ENCODE data around the gene PCDHB7. TPM values are rescaled to one million over a fixed set of nuclear protein-coding genes. Genes with fewer than 3 reads are reported as not detected.
"Not testable (repeated sequence)": the region's sequence is repeated elsewhere in the genome, so short reads cannot be mapped to it uniquely, and the experiment has no call there.

PCDHB7 gene
- total RNA-seq, 1 experiment from 2014 or later: not detected

GRCh38 chr5:141201646-141202045 is 29.2 kb downstream of the PCDHB7 start:
- RAD21 ChIA-PET (ENCODE audit: low non-redundant PET in 1 of 2, low total read pairs in 2 of 2, uncharacterized antibody in 2 of 2, unreplicated experiment in 2 of 2); H3K79me2 ChIP-seq (ENCODE audit: insufficient read depth, low read length); ATAC-seq; H4K20me1 ChIP-seq (ENCODE audit: insufficient read depth); POLR2A ChIA-PET; H3K36me3 ChIP-seq (ENCODE audit: control insufficient read depth in 1 of 2, insufficient read depth in 2 of 2, low read length in 2 of 2); intact Hi-C loops (cut with micrococcal nuclease); H3K27me3 ChIP-seq (ENCODE audit: insufficient read depth, low read length); H3K4me2 ChIP-seq (ENCODE audit: low read length); H3K4me3 ChIP-seq (replicated peaks in 1 of 2; ENCODE audit: low read depth in 1 of 2, low read length in 2 of 2); H3K4me1 ChIP-seq (ENCODE audit: control insufficient read depth in 1 of 2, insufficient read depth in 2 of 2, low read length in 2 of 2); H3K27ac ChIP-seq (ENCODE audit: low read depth, low read length); DNase-seq (ENCODE audit: low read depth, low spot score); H3K9me2 ChIP-seq (ENCODE audit: insufficient read depth); CTCF ChIA-PET; H3K9ac ChIP-seq (ENCODE audit: low read length); H2AFZ ChIP-seq (ENCODE audit: low read depth, low read length, poor library complexity, severe bottlenecking); BruUV-seq (replicated peaks): not testable (repeated sequence)
- peaks cover 0 to 11% of the 10 kb centered on the region in 2 experiments; a peak in 3 of 4 replicates for H3K9me3 ChIP-seq (ENCODE audit: control insufficient read depth in 1 of 2, insufficient read depth in 1 of 2, low read depth in 1 of 2, low read length in 2 of 2)

- no peak within 1 kb of the TSS for H3K27ac ChIP-seq (ENCODE audit: low read depth, low read length)
- POLR2A ChIA-PET: no interaction called here
- no peak within 1 kb of the TSS for H3K4me2 ChIP-seq (ENCODE audit: low read length)
- H3K4me1 ChIP-seq (ENCODE audit: control insufficient read depth in 1 of 2, insufficient read depth in 2 of 2, low read length in 2 of 2): no peaks in the 10 kb centered on the region
- TF ChIP-seq TCF7L2 (IDR thresholded peaks at IDR 0.05; ENCODE audit: borderline replicate concordance, extremely low read depth, insufficient read depth, insufficient read length) (no peak), CTCF (IDR thresholded peaks at IDR 0.05 in 2 of 3, conservative IDR thresholded peaks at IDR 0.05 in 1 of 3; ENCODE audit: borderline replicate concordance in 1 of 3, insufficient read depth in 1 of 3, low read depth in 2 of 3, low read length in 2 of 3) (0 out of 6 replicates have a peak, but pooled peaks of 1 of the 3 experiments have one; percentile 14), POLR2A (IDR thresholded peaks at IDR 0.05; ENCODE audit: borderline replicate concordance, extremely low read depth, insufficient read depth, insufficient read length) (no peak), SP1 (IDR thresholded peaks at IDR 0.05; ENCODE audit: low read depth) (no peak), FOSL1 (IDR thresholded peaks at IDR 0.05; ENCODE audit: low read depth) (no peak)
- no TSS peak for BruUV-seq (replicated peaks)
- H3K9me3 ChIP-seq (ENCODE audit: control insufficient read depth in 1 of 2, insufficient read depth in 1 of 2, low read depth in 1 of 2, low read length in 2 of 2): no peaks in the 10 kb centered on the region; a peak in 1 of 4 replicates
- ATAC-seq (no peak), DNase-seq (ENCODE audit: low read depth, low spot score) (no peak)
- no peaks in the 10 kb centered on the region for H3K36me3 ChIP-seq (ENCODE audit: control insufficient read depth in 1 of 2, insufficient read depth in 2 of 2, low read length in 2 of 2)
- H4K20me1 ChIP-seq (ENCODE audit: insufficient read depth): no peaks in the 10 kb centered on the region
- RAD21 ChIA-PET (ENCODE audit: low non-redundant PET in 1 of 2, low total read pairs in 2 of 2, uncharacterized antibody in 2 of 2, unreplicated experiment in 2 of 2): no interaction called here
- no peak within 1 kb of the TSS for H2AFZ ChIP-seq (ENCODE audit: low read depth, low read length, poor library complexity, severe bottlenecking)
- no peak within 1 kb of the TSS for H3K9ac ChIP-seq (ENCODE audit: low read length)
- intact Hi-C loops (cut with micrococcal nuclease): no loop called here
- no peaks in the 10 kb centered on the region for H3K79me2 ChIP-seq (ENCODE audit: insufficient read depth, low read length)
- H3K27me3 ChIP-seq (ENCODE audit: insufficient read depth, low read length): no peaks in the 10 kb centered on the region
- H3K9me2 ChIP-seq (ENCODE audit: insufficient read depth): no peaks in the 10 kb centered on the region
- CTCF ChIA-PET: no interaction called here
- H3K4me3 ChIP-seq (replicated peaks in 1 of 2; ENCODE audit: low read depth in 1 of 2, low read length in 2 of 2): no peak within 1 kb of the TSS
These were observed 36.0 kb downstream of the PCDHB7 start, which contains the start of gene PCDHB12 for GRCh38 chr5:141208478-141208877. PCDHB12 (plus strand) TSS chr5:141208719; CDS start chr5:141208908, 189 bp downstream.

DNA sequence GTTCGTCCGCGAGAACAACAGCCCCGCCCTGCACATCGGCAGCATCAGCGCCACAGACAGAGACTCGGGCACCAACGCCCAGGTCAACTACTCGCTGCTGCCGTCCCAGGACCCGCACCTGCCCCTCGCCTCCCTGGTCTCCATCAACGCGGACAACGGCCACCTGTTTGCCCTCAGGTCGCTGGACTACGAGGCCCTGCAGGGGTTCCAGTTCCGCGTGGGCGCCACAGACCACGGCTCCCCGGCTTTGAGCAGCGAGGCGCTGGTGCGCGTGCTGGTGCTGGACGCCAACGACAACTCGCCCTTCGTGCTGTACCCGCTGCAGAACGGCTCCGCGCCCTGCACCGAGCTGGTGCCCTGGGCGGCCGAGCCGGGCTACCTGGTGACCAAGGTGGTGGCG is 37.8 kb downstream of the PCDHB7 start:
- BruUV-seq (replicated peaks); H3K27me3 ChIP-seq (ENCODE audit: insufficient read depth, low read length); H3K27ac ChIP-seq (ENCODE audit: low read depth, low read length); H3K4me2 ChIP-seq (ENCODE audit: low read length); H3K4me1 ChIP-seq (ENCODE audit: control insufficient read depth in 1 of 2, insufficient read depth in 2 of 2, low read length in 2 of 2); POLR2A ChIA-PET; RAD21 ChIA-PET (ENCODE audit: low non-redundant PET in 1 of 2, low total read pairs in 2 of 2, uncharacterized antibody in 2 of 2, unreplicated experiment in 2 of 2); H2AFZ ChIP-seq (ENCODE audit: low read depth, low read length, poor library complexity, severe bottlenecking); DNase-seq (ENCODE audit: low read depth, low spot score); H3K4me3 ChIP-seq (replicated peaks in 1 of 2; ENCODE audit: low read depth in 1 of 2, low read length in 2 of 2); ATAC-seq; H3K9me3 ChIP-seq (ENCODE audit: control insufficient read depth in 1 of 2, insufficient read depth in 1 of 2, low read depth in 1 of 2, low read length in 2 of 2); CTCF ChIA-PET; H3K9ac ChIP-seq (ENCODE audit: low read length); intact Hi-C loops (cut with micrococcal nuclease); H3K9me2 ChIP-seq (ENCODE audit: insufficient read depth); H3K79me2 ChIP-seq (ENCODE audit: insufficient read depth, low read length); H4K20me1 ChIP-seq (ENCODE audit: insufficient read depth); H3K36me3 ChIP-seq (ENCODE audit: control insufficient read depth in 1 of 2, insufficient read depth in 2 of 2, low read length in 2 of 2): not testable (repeated sequence)

GRCh38 chr5:141210849-141211248 is 38.4 kb downstream of the PCDHB7 start:
- BruUV-seq (replicated peaks); DNase-seq (ENCODE audit: low read depth, low spot score); H3K4me1 ChIP-seq (ENCODE audit: control insufficient read depth in 1 of 2, insufficient read depth in 2 of 2, low read length in 2 of 2); RAD21 ChIA-PET (ENCODE audit: low non-redundant PET in 1 of 2, low total read pairs in 2 of 2, uncharacterized antibody in 2 of 2, unreplicated experiment in 2 of 2); POLR2A ChIA-PET; H3K79me2 ChIP-seq (ENCODE audit: insufficient read depth, low read length); H3K36me3 ChIP-seq (ENCODE audit: control insufficient read depth in 1 of 2, insufficient read depth in 2 of 2, low read length in 2 of 2); H3K27me3 ChIP-seq (ENCODE audit: insufficient read depth, low read length); CTCF ChIA-PET; H3K4me3 ChIP-seq (replicated peaks in 1 of 2; ENCODE audit: low read depth in 1 of 2, low read length in 2 of 2); H4K20me1 ChIP-seq (ENCODE audit: insufficient read depth); intact Hi-C loops (cut with micrococcal nuclease); H2AFZ ChIP-seq (ENCODE audit: low read depth, low read length, poor library complexity, severe bottlenecking); H3K9me2 ChIP-seq (ENCODE audit: insufficient read depth); H3K4me2 ChIP-seq (ENCODE audit: low read length); H3K9me3 ChIP-seq (ENCODE audit: control insufficient read depth in 1 of 2, insufficient read depth in 1 of 2, low read depth in 1 of 2, low read length in 2 of 2); H3K27ac ChIP-seq (ENCODE audit: low read depth, low read length); ATAC-seq; H3K9ac ChIP-seq (ENCODE audit: low read length): not testable (repeated sequence)
